ENCODE results near the gene KREMEN1.

The KREMEN1 gene

DNA sequence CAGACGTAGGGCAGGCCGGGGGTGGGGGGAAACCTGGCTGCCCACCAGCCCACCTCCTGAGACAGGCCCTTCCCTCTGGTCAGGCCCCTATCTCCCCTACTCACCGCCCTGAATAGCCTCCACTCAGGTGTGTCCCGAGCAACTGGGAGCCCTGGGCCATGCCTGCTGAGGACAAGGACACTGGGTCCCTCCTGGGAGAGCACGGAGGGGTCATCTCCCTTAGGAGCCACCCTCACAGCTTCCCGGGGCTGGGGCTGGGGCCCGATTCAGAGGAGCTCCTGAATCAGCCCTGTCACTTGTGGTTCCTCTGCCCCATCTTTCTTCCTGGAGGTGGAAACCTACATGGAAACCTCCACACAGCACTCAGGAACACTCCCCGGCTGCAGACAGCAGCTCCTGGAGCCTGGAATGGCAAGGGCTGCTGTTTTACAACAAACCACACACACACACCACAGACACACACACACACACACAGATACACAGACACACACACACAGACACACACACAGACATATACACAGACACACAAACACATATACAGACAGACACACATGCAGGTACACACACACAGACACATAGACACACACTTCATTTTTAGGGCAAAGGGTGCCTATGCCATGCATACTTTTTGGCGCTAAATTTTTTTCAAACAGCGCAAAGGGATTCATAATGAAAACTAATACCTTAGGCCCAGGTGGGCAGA, 123.3 kb downstream of the KREMEN1 start:
- no peak overlapping the region for H3K4me3 ChIP-seq (ENCODE audit: low read depth, low read length)
- DNase-seq (ENCODE audit: low read depth) = no peak
- TF ChIP-seq, protein P1, sequence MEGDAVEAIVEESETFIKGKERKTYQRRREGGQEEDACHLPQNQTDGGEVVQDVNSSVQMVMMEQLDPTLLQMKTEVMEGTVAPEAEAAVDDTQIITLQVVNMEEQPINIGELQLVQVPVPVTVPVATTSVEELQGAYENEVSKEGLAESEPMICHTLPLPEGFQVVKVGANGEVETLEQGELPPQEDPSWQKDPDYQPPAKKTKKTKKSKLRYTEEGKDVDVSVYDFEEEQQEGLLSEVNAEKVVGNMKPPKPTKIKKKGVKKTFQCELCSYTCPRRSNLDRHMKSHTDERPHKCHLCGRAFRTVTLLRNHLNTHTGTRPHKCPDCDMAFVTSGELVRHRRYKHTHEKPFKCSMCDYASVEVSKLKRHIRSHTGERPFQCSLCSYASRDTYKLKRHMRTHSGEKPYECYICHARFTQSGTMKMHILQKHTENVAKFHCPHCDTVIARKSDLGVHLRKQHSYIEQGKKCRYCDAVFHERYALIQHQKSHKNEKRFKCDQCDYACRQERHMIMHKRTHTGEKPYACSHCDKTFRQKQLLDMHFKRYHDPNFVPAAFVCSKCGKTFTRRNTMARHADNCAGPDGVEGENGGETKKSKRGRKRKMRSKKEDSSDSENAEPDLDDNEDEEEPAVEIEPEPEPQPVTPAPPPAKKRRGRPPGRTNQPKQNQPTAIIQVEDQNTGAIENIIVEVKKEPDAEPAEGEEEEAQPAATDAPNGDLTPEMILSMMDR (IDR thresholded peaks at IDR 0.05; ENCODE audit: insufficient read depth, low read depth, low read length, missing control alignments) = no peak

DNA sequence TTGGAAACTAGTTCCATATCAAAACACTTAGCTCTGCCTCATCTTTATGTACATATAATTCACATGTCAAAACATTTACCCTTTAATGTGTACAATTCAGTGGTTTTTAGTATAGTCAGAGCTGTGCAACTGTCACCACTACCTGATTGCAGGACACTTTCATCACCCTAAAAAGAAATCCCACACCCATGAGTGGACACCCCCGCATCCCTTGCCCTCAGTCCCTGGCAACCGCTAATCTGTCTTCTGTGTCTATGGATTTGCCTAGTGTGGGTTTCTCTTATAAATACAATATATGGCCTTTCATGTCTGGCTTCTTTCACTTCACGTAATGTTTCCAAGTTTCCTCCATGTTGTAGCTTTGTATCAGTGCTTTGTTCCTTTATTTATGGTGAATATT, 124.3 kb downstream of the KREMEN1 start:
- no peak for DNase-seq (ENCODE audit: low read depth)
- TF ChIP-seq, protein P1 (IDR thresholded peaks at IDR 0.05; ENCODE audit: insufficient read depth, low read depth, low read length, missing control alignments) = no peak
- H3K4me3 ChIP-seq (ENCODE audit: low read depth, low read length) = no peak overlapping the region

GRCh38 chr22:29198240-29198639, 125.4 kb downstream of the KREMEN1 start:
- no peak for DNase-seq (ENCODE audit: low read depth)
- TF ChIP-seq, protein P1 (IDR thresholded peaks at IDR 0.05; ENCODE audit: insufficient read depth, low read depth, low read length, missing control alignments) = no peak

DNA sequence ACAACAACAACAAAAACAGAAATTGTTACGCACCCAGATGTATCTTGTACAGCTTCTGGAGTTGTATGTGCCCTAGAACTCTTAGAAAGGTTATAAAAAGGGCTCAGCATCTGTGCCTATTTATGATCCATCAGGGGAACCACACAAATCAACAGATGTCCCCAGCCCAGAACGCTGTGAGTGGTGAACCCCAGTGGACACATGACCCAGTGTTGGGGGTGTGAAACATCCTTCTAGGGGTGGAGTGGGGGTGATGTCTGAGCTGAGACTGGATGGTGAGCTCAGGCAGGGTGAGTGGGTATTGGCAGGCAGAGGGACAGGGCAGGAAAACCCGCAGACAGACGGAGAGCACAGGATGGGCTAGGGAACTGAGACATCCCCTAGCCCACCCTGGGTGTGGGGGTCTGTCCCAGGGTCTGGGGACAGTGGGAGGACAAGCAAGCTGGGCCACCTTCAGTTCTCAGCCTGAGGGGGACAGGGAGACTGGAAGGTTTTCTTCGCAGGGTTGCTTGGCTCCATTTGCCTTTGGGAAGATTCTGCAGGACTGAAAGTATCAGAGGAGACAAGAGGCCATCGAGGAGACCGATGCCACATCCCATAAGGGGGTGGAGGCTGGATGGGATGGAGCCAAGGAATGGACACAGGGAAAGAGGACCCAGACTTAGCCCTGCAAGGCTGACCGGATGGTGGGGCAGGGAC, 127.0 kb downstream of the KREMEN1 start:
- no peak overlapping the region for H3K4me3 ChIP-seq (ENCODE audit: low read depth, low read length)
- TF ChIP-seq, protein P1 (IDR thresholded peaks at IDR 0.05; ENCODE audit: insufficient read depth, low read depth, low read length, missing control alignments) = no peak
- DNase-seq (ENCODE audit: low read depth) = no peak

More at GRCh38 chr22:29198240-29198639, 125.4 kb downstream of the KREMEN1 start:
- no peak overlapping the region for H3K4me3 ChIP-seq (ENCODE audit: low read depth, low read length)

DNA sequence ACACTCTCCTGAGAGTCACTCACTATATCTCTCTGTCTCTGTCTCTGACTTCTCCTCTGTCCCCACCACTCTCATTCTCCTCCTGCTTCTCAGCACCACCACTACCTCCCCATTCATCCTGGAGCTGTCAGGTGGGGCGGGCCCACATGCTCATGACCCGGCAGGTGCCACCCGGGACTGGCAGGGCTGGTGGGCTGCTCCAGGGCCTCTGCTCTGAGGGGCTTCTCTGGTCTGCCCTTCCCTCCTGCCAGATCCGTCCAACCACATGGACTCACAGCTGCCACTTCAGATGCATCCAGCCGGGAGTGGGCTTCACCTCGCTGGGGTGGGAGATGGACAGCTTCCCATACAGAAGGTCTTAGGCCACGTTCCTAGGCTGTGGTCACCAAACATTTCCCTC, 128.1 kb downstream of the KREMEN1 start:
- no peak overlapping the region for H3K4me3 ChIP-seq (ENCODE audit: low read depth, low read length)
- DNase-seq (ENCODE audit: low read depth) = no peak
- TF ChIP-seq, protein P1 (IDR thresholded peaks at IDR 0.05; ENCODE audit: insufficient read depth, low read depth, low read length, missing control alignments) = no peak

- TF ChIP-seq, protein P1 (IDR thresholded peaks at IDR 0.05; ENCODE audit: insufficient read depth, low read depth, low read length, missing control alignments) = no peak
- no peak overlapping the region for H3K4me3 ChIP-seq (ENCODE audit: low read depth, low read length)
- DNase-seq (ENCODE audit: low read depth) = no peak
These were observed 128.9 kb downstream of the KREMEN1 start for GRCh38 chr22:29201782-29202181.
